CD14-positive monocyte (primary cell): ENCODE results near the gene SYNJ2. TPM values are rescaled to one million over a fixed set of nuclear protein-coding genes. Genes with fewer than 3 reads are reported as not detected.

Experiments
- DNase-seq, 3 donors: peaks; one replicate each; pipeline ENCODE4 v3.0.0-alpha.2; 2011 to 2022
- H2AFZ ChIP-seq: 2 replicates; pipeline ENCODE4 v1.6.0; 2012; ENCODE audit warnings: mild to moderate bottlenecking, low read depth, low read length, inconsistent platforms; ENCODE audit not compliant: insufficient read depth, poor library complexity, severe bottlenecking
- H3K27ac ChIP-seq, 2 donors: 1 replicate in 1 of 2; 2 replicates in 1 of 2; pipeline ENCODE4 v1.5.1; 2012 to 2013; ENCODE audit warnings: low read length in 2 of 2, control low read depth in 1 of 2, inconsistent platforms in 1 of 2, low read depth in 1 of 2, mild to moderate bottlenecking in 1 of 2
- H3K27me3 ChIP-seq, 2 donors: one replicate each; pipeline versions ENCODE4 v1.6.0 to v1.6.1; 2011 to 2013; ENCODE audit warnings: low read length in 2 of 2; ENCODE audit not compliant: control insufficient read depth in 2 of 2, insufficient read depth in 2 of 2
- H3K36me3 ChIP-seq, 2 donors: replicated peaks in 1 of 2; 1 replicate in 1 of 2; 2 replicates in 1 of 2; pipeline versions ENCODE4 v1.5.1 to v1.6.1; 2012 to 2013; ENCODE audit warnings: low read length in 2 of 2, control low read depth in 1 of 2, inconsistent platforms in 1 of 2, mild to moderate bottlenecking in 1 of 2; ENCODE audit not compliant: insufficient read depth in 2 of 2, control insufficient read depth in 1 of 2
- H3K4me1 ChIP-seq, 2 donors: 1 replicate in 1 of 2; 2 replicates in 1 of 2; pipeline versions ENCODE4 v1.5.1 to v1.6.1; 2012 to 2013; ENCODE audit warnings: low read length in 2 of 2, control low read depth in 1 of 2, inconsistent platforms in 1 of 2, mild to moderate bottlenecking in 1 of 2, moderate library complexity in 1 of 2; ENCODE audit not compliant: insufficient read depth in 2 of 2, control insufficient read depth in 1 of 2
- H3K4me2 ChIP-seq: replicated peaks from 2 replicates; pipeline ENCODE3; 2012; ENCODE audit warnings: low read length, moderate library complexity, mild to moderate bottlenecking; ENCODE audit not compliant: poor library complexity, severe bottlenecking; ENCODE audit errors: extremely low read depth
- H3K4me3 ChIP-seq, 3 experiments: fragments of 200-600 bp in 1 of 3; sonication (generic) in 1 of 3; replicated peaks in 1 of 3; 1 replicate in 2 of 3; 2 replicates in 1 of 3; pipeline ENCODE4 v1.5.1; 2011 to 2013; ENCODE audit warnings: low read length in 3 of 3, mild to moderate bottlenecking in 3 of 3, control low read depth in 2 of 3, low read depth in 2 of 3, inconsistent platforms in 1 of 3, moderate library complexity in 1 of 3
- H3K79me2 ChIP-seq: 2 replicates; pipeline ENCODE4 v1.6.0; 2012; ENCODE audit warnings: mild to moderate bottlenecking, control low read depth, inconsistent platforms, low read length, moderate library complexity; ENCODE audit not compliant: insufficient read depth
- H3K9ac ChIP-seq: 2 replicates; pipeline ENCODE4 v1.6.0; 2017; ENCODE audit warnings: low read length, mild to moderate bottlenecking; ENCODE audit not compliant: insufficient read depth, poor library complexity, severe bottlenecking
- H3K9me3 ChIP-seq, 2 donors: replicated peaks in 1 of 2; 1 replicate in 1 of 2; 2 replicates in 1 of 2; pipeline versions ENCODE4 v1.5.1 to v1.6.1; 2012 to 2013; ENCODE audit warnings: low read length in 2 of 2, control low read depth in 1 of 2; ENCODE audit not compliant: control insufficient read depth in 1 of 2, insufficient read depth in 1 of 2
- H4K20me1 ChIP-seq: 2 replicates; pipeline ENCODE4 v1.6.0; 2012; ENCODE audit warnings: mild to moderate bottlenecking, low read length, control low read depth, moderate library complexity; ENCODE audit not compliant: insufficient read depth
- H3K27ac Mint-ChIP-seq, 7 donors: one replicate each; pipeline ENCODE4 v1.8.0; 2020; ENCODE audit warnings: mild to moderate bottlenecking in 7 of 7, mixed read lengths in 7 of 7, moderate library complexity in 6 of 7, inconsistent platforms in 2 of 7
- H3K27me3 Mint-ChIP-seq, 3 donors: one replicate each; pipeline ENCODE4 v1.8.0; 2021 to 2022; ENCODE audit warnings: low read depth in 3 of 3, mild to moderate bottlenecking in 3 of 3, mixed read lengths in 3 of 3, moderate library complexity in 3 of 3, inconsistent platforms in 1 of 3
- H3K36me3 Mint-ChIP-seq, 2 donors: one replicate each; pipeline ENCODE4 v1.8.0; 2020; ENCODE audit warnings: mixed read lengths in 2 of 2, inconsistent platforms in 1 of 2, mild to moderate bottlenecking in 1 of 2
- H3K4me1 Mint-ChIP-seq: one replicate; pipeline ENCODE4 v1.8.0; 2020; ENCODE audit warnings: mild to moderate bottlenecking, mixed read lengths
- H3K4me3 Mint-ChIP-seq, 2 donors: one replicate each; pipeline ENCODE4 v1.8.0; 2020; ENCODE audit warnings: mild to moderate bottlenecking in 2 of 2, mixed read lengths in 2 of 2, moderate library complexity in 1 of 2
- H3K9me3 Mint-ChIP-seq, 7 donors: one replicate each; pipeline ENCODE4 v1.8.0; 2020 to 2022; ENCODE audit warnings: mixed read lengths in 7 of 7, mild to moderate bottlenecking in 6 of 7, moderate library complexity in 6 of 7, inconsistent platforms in 2 of 7
- WGBS: methylation state at CpG from one replicate; pipeline ENCODE4 v1.1.5; 2013; ENCODE audit warnings: missing lambda C conversion rate; ENCODE audit not compliant: insufficient coverage; 5-methylcytosine and 5-hydroxymethylcytosine counted together
- intact Hi-C, 2 donors: fragments of 100-400 bp; cut with micrococcal nuclease; formaldehyde crosslinking; loops; one replicate each; pipeline versions ENCODE4 v1.15.0 to v1.15.1; 2023
- polyA plus RNA-seq, 3 donors: library from polyadenylated mRNA; depleted of rRNA in 1 of 3; unstranded in 2 of 3; stranded (reverse) in 1 of 3; fragments of 300-500 nt in 2 of 3; fragments of >200 nt in 1 of 3; fragmentation: Illumina TruSeq in 2 of 3; gene quantifications; 1 replicate in 2 of 3; 2 replicates in 1 of 3; pipeline ENCODE4 v1.2.3, GENCODE V29; 2012 to 2021
- TF ChIP-seq, protein P1 (sequence below): fragments of 200-600 bp; IDR thresholded peaks from one replicate; pipeline ENCODE4 v1.8.0; 2022; ENCODE audit warnings: antibody characterized with exemption, mild to moderate bottlenecking

SYNJ2 gene
- polyA plus RNA-seq, 3 donors = 0.82 to 2.0 (median 1.6) TPM

DNA sequence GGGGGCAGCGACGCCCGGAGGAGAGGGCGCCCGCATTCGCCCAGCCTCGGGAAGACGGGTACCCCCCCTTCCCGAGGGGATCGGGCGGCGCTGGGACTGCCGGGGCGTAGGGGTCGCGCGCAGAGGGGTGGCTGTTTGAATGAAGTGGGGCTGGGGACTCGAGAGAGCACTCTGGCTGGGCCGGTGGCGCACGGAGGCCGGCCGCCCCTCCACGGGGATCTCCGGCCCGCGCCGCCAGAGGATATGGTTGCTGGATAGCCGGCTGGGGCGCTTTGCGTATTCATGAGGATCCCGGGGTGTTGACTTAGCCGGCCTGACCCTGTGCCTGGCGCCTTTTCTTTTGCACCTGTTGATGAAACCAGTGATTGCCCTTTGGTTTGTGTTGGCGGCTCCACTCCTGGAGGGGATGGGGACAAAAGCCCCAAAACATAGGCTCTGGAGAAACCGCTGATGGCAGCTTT lies 469 bp downstream of the SYNJ2 start:
- Histone ChIP-seq H3K79me2 (no peaks in the 10 kb centered on the region), H3K4me2 (peak overlapping the region; percentile 93), H3K4me3 (peak overlapping the region; percentile 41 to 82 (median 66)), H4K20me1 (no peaks in the 10 kb centered on the region), H3K27me3 (peaks cover 13 to 28% of the 10 kb centered on the region in 2 donors), H3K27ac (no peak overlapping the region), H3K4me1 (peaks cover 41% of the 10 kb centered on the region in 2 donors), H3K9me3 (peaks cover 0 to 6% of the 10 kb centered on the region in 2 donors), H2AFZ (peak overlapping the region; percentile 86), H3K36me3 (no peaks in the 10 kb centered on the region), H3K9ac (peak overlapping the region; percentile 77)
- Mint-ChIP-seq H3K4me1 (peaks cover 50% of the 10 kb centered on the region), H3K36me3 (peaks cover 4 to 5% of the 10 kb centered on the region in 2 donors), H3K27ac (peak overlapping the region in 2 of 7 donors; percentile 43 to 73), H3K27me3 (peaks cover 31 to 64% (median 39%) of the 10 kb centered on the region in 3 donors), H3K4me3 (peak overlapping the region; percentile 85 to 87), H3K9me3 (peaks cover 0 to 3% (median 0%) of the 10 kb centered on the region in 7 donors)
- WGBS = under 1% methylated on average over 34 of the region's 36 CpGs
- TF ChIP-seq, protein P1, sequence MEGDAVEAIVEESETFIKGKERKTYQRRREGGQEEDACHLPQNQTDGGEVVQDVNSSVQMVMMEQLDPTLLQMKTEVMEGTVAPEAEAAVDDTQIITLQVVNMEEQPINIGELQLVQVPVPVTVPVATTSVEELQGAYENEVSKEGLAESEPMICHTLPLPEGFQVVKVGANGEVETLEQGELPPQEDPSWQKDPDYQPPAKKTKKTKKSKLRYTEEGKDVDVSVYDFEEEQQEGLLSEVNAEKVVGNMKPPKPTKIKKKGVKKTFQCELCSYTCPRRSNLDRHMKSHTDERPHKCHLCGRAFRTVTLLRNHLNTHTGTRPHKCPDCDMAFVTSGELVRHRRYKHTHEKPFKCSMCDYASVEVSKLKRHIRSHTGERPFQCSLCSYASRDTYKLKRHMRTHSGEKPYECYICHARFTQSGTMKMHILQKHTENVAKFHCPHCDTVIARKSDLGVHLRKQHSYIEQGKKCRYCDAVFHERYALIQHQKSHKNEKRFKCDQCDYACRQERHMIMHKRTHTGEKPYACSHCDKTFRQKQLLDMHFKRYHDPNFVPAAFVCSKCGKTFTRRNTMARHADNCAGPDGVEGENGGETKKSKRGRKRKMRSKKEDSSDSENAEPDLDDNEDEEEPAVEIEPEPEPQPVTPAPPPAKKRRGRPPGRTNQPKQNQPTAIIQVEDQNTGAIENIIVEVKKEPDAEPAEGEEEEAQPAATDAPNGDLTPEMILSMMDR = no peak
- DNase-seq = peak in 2 of 3 donors; percentile 10 to 40
- intact Hi-C loops = loop anchor here in 1 of 2 donors (5.0 kb wide), 2 partner anchors 50 to 90 kb away; no protein-coding TSS in a partner anchor

DNA sequence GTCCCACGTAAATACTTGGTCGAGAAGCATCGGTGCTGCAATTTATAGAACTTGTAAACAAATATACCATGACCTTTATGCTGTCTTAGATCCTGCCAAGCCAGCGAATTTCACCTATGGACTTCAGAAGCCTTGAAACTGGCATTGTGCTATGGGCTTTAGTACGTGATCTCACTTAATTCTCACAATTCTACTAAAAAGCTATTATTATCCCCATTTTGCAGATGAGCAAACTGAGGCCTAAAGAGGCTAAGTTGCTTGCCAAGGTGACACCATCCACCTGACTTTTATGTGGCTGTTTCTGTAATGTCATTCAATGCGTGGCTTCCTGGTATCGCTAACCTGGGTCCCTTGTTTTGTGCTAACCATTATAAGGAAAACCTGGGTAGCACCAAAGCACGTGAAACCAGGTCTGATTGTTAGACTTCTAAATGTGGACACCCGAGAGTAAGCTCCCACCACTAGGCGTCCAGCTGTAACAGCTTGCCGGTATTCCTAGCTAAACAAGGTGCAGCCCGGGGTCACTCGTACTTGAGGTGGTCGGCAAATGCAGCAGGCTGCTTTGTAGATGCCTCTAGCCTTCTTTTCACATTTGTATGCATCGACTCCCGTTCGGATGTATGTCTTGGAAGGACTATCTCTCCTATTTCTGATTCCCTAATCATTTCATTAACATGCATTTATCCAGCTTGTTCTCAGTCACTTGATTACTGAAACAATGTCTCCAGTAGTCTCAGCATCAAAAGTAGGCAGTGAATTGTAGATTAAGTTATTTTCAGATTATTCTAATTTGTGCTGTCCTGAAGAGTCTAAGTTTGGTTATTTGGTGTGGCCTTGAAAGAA lies 1.1 kb downstream of the SYNJ2 start:
- Mint-ChIP-seq H3K27me3 (peaks cover 31 to 61% (median 39%) of the 10 kb centered on the region in 3 donors), H3K4me3 (peak overlapping the region; percentile 85 to 87), H3K4me1 (peaks cover 50% of the 10 kb centered on the region), H3K9me3 (peaks cover 0 to 3% (median 0%) of the 10 kb centered on the region in 7 donors), H3K36me3 (peaks cover 4 to 5% of the 10 kb centered on the region in 2 donors), H3K27ac (peak overlapping the region in 2 of 7 donors; percentile 43 to 73)
- H3K27ac ChIP-seq = no peak overlapping the region
- peaks cover 41% of the 10 kb centered on the region in 2 donors for H3K4me1 ChIP-seq
- peak overlapping the region; percentile 77 for H3K9ac ChIP-seq
- no peaks in the 10 kb centered on the region for H4K20me1 ChIP-seq
- peaks cover 13 to 28% of the 10 kb centered on the region in 2 donors for H3K27me3 ChIP-seq
- peak overlapping the region; percentile 86 for H2AFZ ChIP-seq
- DNase-seq = no peak
- H3K79me2 ChIP-seq = no peaks in the 10 kb centered on the region
- peak overlapping the region; percentile 93 for H3K4me2 ChIP-seq
- peaks cover 0 to 6% of the 10 kb centered on the region in 2 donors for H3K9me3 ChIP-seq
- H3K36me3 ChIP-seq = no peaks in the 10 kb centered on the region
- WGBS = 76% methylated on average over 9 of the region's 17 CpGs
- H3K4me3 ChIP-seq = peak overlapping the region; percentile 41 to 82 (median 66)
- intact Hi-C loops = loop anchor here in 1 of 2 donors (5.0 kb wide), 2 partner anchors 50 to 90 kb away; no protein-coding TSS in a partner anchor
- TF ChIP-seq, protein P1 = no peak
